ENCODE data around the gene TMEM145. TPM values are rescaled to one million over a fixed set of nuclear protein-coding genes. Genes with fewer than 3 reads are reported as not detected.

The TMEM145 gene
- total and polyA plus RNA-seq, 9 of the 15 experiments (the other 6 are each of a cell fraction or from before 2014, with no cell fraction given), result 0.80 to 5.5 (median 1.9) TPM; not detected in 3

DNA sequence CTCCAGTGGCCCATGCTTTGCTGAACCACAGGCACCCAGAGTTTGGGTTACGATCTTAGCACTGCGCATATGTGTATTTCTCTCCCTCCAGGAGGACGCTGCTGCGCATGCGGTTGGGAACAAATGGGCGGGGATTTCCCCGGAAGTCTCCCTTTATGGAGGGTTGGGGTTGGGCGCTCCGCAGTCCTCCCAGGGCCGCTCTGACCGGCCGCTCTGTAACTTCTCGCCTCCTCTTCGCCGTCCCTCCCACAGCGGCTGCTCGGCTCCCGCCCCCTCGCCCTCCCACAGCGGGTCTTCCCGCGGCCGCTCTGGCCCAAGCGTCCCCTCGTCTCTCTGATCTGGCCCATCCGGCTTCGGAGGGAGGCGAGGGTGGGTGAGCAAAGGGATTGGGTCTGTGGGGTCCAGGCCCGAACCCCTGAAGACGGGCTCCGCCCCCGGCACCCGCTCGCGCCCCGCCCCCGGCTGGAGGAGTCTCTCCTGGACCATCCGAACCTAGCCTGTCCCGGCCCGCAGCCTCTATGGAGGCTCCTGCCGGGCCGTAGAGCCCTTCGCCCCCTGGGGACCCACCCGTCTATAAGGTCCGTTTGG lies 12.3 kb downstream of the TMEM145 start, which contains the start of gene MEGF8 (continued):
- TF ChIP-seq XRCC5 (IDR thresholded peaks at IDR 0.05; ENCODE audit: low read depth, low read length) (peak; percentile 97), FOXK2 (conservative IDR thresholded peaks at IDR 0.05 in 1 of 2, IDR thresholded peaks at IDR 0.05 in 1 of 2; ENCODE audit: low read depth in 2 of 2) (peak in 1 of 2 experiments; percentile 59; a peak in 3 of 4 replicates), GTF2A2 (tag; IDR thresholded peaks at IDR 0.05) (no peak), ZFX (CRISPR knock-in tag; IDR thresholded peaks at IDR 0.05) (peak; percentile 77), ELF1 (tag; IDR thresholded peaks at IDR 0.05) (peak; percentile 73), SP1 (CRISPR knock-in tag; IDR thresholded peaks at IDR 0.05) (peak; percentile 89), SP2 (IDR thresholded peaks at IDR 0.05; ENCODE audit: extremely low read depth, low read depth, low read length, poor library complexity, severe bottlenecking) (peak; percentile 95), RCOR1 (IDR thresholded peaks at IDR 0.05; ENCODE audit: borderline replicate concordance in 1 of 2, low read depth in 2 of 2, low read length in 2 of 2) (0 out of 4 replicates have a peak, but pooled peaks of 1 of the 2 experiments have one; percentile 3), YY1 (IDR thresholded peaks at IDR 0.05; ENCODE audit: borderline replicate concordance in 1 of 3, control insufficient read depth in 1 of 3, extremely low read depth in 1 of 3, insufficient read depth in 3 of 3, insufficient read length in 1 of 3, insufficient replicate concordance in 2 of 3, low read depth in 1 of 3, low read length in 2 of 3) (peak in 2 of 3 experiments; percentile 13 to 44), TCF7L2 (IDR thresholded peaks at IDR 0.05; ENCODE audit: low read depth, low read length) (no peak), MBD2 (IDR thresholded peaks at IDR 0.05; ENCODE audit: borderline replicate concordance, low read depth) (peak; percentile 13; the same call in 1 of the 2 replicates), KLF16 (IDR thresholded peaks at IDR 0.05) (peak; percentile 48; the same call in 1 of the 2 replicates), NBN (IDR thresholded peaks at IDR 0.05; ENCODE audit: low read depth) (0 out of 2 replicates have a peak, but pooled peaks have one; percentile 2), ZKSCAN1 (IDR thresholded peaks at IDR 0.05; ENCODE audit: low read depth, low read length) (peak; percentile 23; the same call in 1 of the 2 replicates), MAFK (IDR thresholded peaks at IDR 0.05; ENCODE audit: low read length) (peak; percentile 16; the same call in 1 of the 2 replicates)
- TF ChIP-seq, protein P1, sequence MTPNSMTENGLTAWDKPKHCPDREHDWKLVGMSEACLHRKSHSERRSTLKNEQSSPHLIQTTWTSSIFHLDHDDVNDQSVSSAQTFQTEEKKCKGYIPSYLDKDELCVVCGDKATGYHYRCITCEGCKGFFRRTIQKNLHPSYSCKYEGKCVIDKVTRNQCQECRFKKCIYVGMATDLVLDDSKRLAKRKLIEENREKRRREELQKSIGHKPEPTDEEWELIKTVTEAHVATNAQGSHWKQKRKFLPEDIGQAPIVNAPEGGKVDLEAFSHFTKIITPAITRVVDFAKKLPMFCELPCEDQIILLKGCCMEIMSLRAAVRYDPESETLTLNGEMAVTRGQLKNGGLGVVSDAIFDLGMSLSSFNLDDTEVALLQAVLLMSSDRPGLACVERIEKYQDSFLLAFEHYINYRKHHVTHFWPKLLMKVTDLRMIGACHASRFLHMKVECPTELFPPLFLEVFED (CRISPR knock-in tag; conservative IDR thresholded peaks at IDR 0.05), result no peak
- TF ChIP-seq, protein P2, sequence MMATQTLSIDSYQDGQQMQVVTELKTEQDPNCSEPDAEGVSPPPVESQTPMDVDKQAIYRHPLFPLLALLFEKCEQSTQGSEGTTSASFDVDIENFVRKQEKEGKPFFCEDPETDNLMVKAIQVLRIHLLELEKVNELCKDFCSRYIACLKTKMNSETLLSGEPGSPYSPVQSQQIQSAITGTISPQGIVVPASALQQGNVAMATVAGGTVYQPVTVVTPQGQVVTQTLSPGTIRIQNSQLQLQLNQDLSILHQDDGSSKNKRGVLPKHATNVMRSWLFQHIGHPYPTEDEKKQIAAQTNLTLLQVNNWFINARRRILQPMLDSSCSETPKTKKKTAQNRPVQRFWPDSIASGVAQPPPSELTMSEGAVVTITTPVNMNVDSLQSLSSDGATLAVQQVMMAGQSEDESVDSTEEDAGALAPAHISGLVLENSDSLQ (IDR thresholded peaks at IDR 0.05), result peak; percentile 8; the same call in 1 of the 2 replicates
- TF ChIP-seq, protein P3, sequence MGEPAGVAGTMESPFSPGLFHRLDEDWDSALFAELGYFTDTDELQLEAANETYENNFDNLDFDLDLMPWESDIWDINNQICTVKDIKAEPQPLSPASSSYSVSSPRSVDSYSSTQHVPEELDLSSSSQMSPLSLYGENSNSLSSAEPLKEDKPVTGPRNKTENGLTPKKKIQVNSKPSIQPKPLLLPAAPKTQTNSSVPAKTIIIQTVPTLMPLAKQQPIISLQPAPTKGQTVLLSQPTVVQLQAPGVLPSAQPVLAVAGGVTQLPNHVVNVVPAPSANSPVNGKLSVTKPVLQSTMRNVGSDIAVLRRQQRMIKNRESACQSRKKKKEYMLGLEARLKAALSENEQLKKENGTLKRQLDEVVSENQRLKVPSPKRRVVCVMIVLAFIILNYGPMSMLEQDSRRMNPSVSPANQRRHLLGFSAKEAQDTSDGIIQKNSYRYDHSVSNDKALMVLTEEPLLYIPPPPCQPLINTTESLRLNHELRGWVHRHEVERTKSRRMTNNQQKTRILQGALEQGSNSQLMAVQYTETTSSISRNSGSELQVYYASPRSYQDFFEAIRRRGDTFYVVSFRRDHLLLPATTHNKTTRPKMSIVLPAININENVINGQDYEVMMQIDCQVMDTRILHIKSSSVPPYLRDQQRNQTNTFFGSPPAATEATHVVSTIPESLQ (CRISPR knock-in tag; IDR thresholded peaks at IDR 0.05), result 0 out of 2 replicates have a peak, but pooled peaks have one; percentile 73
- TF ChIP-seq, protein P4, sequence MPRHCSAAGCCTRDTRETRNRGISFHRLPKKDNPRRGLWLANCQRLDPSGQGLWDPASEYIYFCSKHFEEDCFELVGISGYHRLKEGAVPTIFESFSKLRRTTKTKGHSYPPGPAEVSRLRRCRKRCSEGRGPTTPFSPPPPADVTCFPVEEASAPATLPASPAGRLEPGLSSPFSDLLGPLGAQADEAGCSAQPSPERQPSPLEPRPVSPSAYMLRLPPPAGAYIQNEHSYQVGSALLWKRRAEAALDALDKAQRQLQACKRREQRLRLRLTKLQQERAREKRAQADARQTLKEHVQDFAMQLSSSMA (CRISPR knock-in tag; IDR thresholded peaks at IDR 0.05), result 0 out of 2 replicates have a peak, but pooled peaks have one; percentile 15
- TF ChIP-seq, protein P5, sequence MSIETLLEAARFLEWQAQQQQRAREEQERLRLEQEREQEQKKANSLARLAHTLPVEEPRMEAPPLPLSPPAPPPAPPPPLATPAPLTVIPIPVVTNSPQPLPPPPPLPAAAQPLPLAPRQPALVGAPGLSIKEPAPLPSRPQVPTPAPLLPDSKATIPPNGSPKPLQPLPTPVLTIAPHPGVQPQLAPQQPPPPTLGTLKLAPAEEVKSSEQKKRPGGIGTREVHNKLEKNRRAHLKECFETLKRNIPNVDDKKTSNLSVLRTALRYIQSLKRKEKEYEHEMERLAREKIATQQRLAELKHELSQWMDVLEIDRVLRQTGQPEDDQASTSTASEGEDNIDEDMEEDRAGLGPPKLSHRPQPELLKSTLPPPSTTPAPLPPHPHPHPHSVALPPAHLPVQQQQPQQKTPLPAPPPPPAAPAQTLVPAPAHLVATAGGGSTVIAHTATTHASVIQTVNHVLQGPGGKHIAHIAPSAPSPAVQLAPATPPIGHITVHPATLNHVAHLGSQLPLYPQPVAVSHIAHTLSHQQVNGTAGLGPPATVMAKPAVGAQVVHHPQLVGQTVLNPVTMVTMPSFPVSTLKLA (conservative IDR thresholded peaks at IDR 0.05), result peak; percentile 39 to 58; a peak in 2 of 4 replicates

Data from K562 (cell line).